Stimulated activated CD4-positive, alpha-beta T cell treated with anti-CD3 and anti-CD28 coated beads, Interleukin-2, amount 100 ng/mL, for 24 hours (primary cell): Measurements from ENCODE around the gene ABCF2.
A peak's percentile ranks its signal among the peaks of the same experiment; 100 is the strongest.

Experiments used
- DNase-seq, 2 donors: peaks; one replicate each; pipeline ENCODE4 v3.0.0-alpha.2; 2020

The ABCF2 gene

GRCh38 chr7:151240942-151241754, 14.1 kb upstream of the ABCF2 start:
- no peak for DNase-seq

- no peak for DNase-seq
Observed at GRCh38 chr7:151240536-151240935, 13.5 kb upstream of the ABCF2 start.

- DNase-seq, result no peak
Observed at GRCh38 chr7:151239837-151240459, 12.9 kb upstream of the ABCF2 start.

- no peak for DNase-seq
Observed at GRCh38 chr7:151238924-151239836, 12.2 kb upstream of the ABCF2 start.

- DNase-seq, result no peak
Observed at GRCh38 chr7:151238190-151238810, 11.3 kb upstream of the ABCF2 start.

- DNase-seq, result no peak
Observed at GRCh38 chr7:151237244-151238189, 10.5 kb upstream of the ABCF2 start.

- no peak for DNase-seq
Observed at GRCh38 chr7:151236406-151236805, 9.4 kb upstream of the ABCF2 start.

GRCh38 chr7:151235091-151235787, 8.2 kb upstream of the ABCF2 start:
- DNase-seq, result no peak

- no peak for DNase-seq
Observed at GRCh38 chr7:151233804-151234203, 6.8 kb upstream of the ABCF2 start.

- DNase-seq, result peak; percentile 77 to 81
Observed at GRCh38 chr7:151232917-151233701, 6.1 kb upstream of the ABCF2 start.

- peak; percentile 90 to 92 for DNase-seq
Observed at GRCh38 chr7:151232091-151232916, 5.3 kb upstream of the ABCF2 start, which contains the start of gene CHPF2. CHPF2 (plus strand) TSS chr7:151232483; CDS start chr7:151234012, 1,529 bp downstream.

GRCh38 chr7:151231080-151231479, 4.1 kb upstream of the ABCF2 start:
- no peak for DNase-seq

GRCh38 chr7:151229249-151229648, 2.2 kb upstream of the ABCF2 start:
- no peak for DNase-seq

GRCh38 chr7:151228024-151228866, 1.2 kb upstream of the ABCF2 start:
- DNase-seq, result no peak

- no peak for DNase-seq
Observed at GRCh38 chr7:151226560-151226874, 488 bp downstream of the ABCF2 start.

- DNase-seq, result no peak
Observed at GRCh38 chr7:151225948-151226510, 976 bp downstream of the ABCF2 start.

- no peak for DNase-seq
Observed at GRCh38 chr7:151223728-151224127, 3.3 kb downstream of the ABCF2 start.

- no peak for DNase-seq
Observed at GRCh38 chr7:151218170-151218569, 8.8 kb downstream of the ABCF2 start.
